HFFc6 (cell line): ENCODE data around the gene PTPN11. TPM values are rescaled to one million over a fixed set of nuclear protein-coding genes. Genes with fewer than 3 reads are reported as not detected.
"Not testable (repeated sequence)": the region's sequence is repeated elsewhere in the genome, so short reads cannot be mapped to it uniquely, and the experiment has no call there.

Experiments used
- DNase-seq: peaks from one replicate; pipeline ENCODE4 v3.0.0-alpha.2; 2018
- H3K27ac Mint-ChIP-seq: 2 replicates; pipeline ENCODE4 v1.8.0; 2020; ENCODE audit warnings: mild to moderate bottlenecking, mixed read lengths
- H3K27me3 Mint-ChIP-seq: 2 replicates; pipeline ENCODE4 v1.8.0; 2021; ENCODE audit warnings: mild to moderate bottlenecking, moderate library complexity, mixed read lengths; ENCODE audit not compliant: insufficient read depth
- H3K36me3 Mint-ChIP-seq: 2 replicates; pipeline ENCODE4 v1.8.0; 2021; ENCODE audit warnings: low read depth, mixed read lengths
- H3K4me1 Mint-ChIP-seq: 2 replicates; pipeline ENCODE4 v1.8.0; 2020; ENCODE audit warnings: low read depth, mixed read lengths
- H3K4me3 Mint-ChIP-seq: 2 replicates; pipeline ENCODE4 v1.8.0; 2020; ENCODE audit warnings: mild to moderate bottlenecking, moderate library complexity, mixed read lengths
- H3K9me3 Mint-ChIP-seq: 2 replicates; pipeline ENCODE4 v1.8.0; 2020; ENCODE audit warnings: mild to moderate bottlenecking, mixed read lengths
- CTCF ChIP-seq: fragments of 200-600 bp; sonication (generic); IDR thresholded peaks from 2 replicates; pipeline ENCODE4 v1.5.0; 2021; ENCODE audit warnings: antibody characterized with exemption, mild to moderate bottlenecking
- total RNA-seq, 6 experiments: library from RNA; stranded (reverse); fragmentation: NEBNext Ultra II Directional; extraction: Animal tissue kit (Norgen Biotek cat#: 25700); gene quantifications; 2 replicates in 1 of 6; 3 replicates in 5 of 6; pipeline ENCODE4 v1.2.3, GENCODE V29; 2021

Gene PTPN11
- total RNA-seq, 6 experiments from 2014 or later: 132 to 160 (median 144) TPM

GRCh38 chr12:112517730-112518364, 99.1 kb downstream of the PTPN11 start:
- H3K4me3 Mint-ChIP-seq: no peak overlapping the region
- no peaks in the 10 kb centered on the region for H3K36me3 Mint-ChIP-seq
- H3K4me1 Mint-ChIP-seq: no peaks in the 10 kb centered on the region
- no peak for DNase-seq
- no peaks in the 10 kb centered on the region for H3K9me3 Mint-ChIP-seq
- H3K27me3 Mint-ChIP-seq: peaks cover 7% of the 10 kb centered on the region
- no peak for TF ChIP-seq CTCF
- H3K27ac Mint-ChIP-seq: no peak overlapping the region

DNA sequence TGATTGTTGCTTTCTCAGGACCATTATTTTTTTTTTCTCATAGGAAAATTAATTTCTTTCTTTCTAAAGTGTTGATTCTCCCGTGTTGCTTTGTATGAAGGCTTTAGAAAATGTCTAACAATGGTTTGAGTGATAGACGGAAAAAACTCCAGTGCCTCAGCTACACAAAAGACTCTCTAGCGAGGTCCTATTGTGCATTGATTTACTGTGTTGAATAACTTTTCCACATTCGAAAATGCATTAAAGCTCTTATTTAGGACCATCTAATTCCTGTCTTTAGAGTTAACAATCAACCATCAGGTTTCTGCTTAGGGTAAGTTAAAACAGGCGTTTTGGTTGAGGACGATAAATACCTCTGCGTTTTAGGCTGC, 99.6 kb downstream of the PTPN11 start:
- DNase-seq: no peak
- H3K9me3 Mint-ChIP-seq: no peaks in the 10 kb centered on the region
- no peaks in the 10 kb centered on the region for H3K4me1 Mint-ChIP-seq
- no peaks in the 10 kb centered on the region for H3K36me3 Mint-ChIP-seq
- H3K27ac Mint-ChIP-seq: no peak overlapping the region
- no peak overlapping the region for H3K4me3 Mint-ChIP-seq
- TF ChIP-seq CTCF: no peak
- peaks cover 7% of the 10 kb centered on the region for H3K27me3 Mint-ChIP-seq

GRCh38 chr12:112519841-112520340, 101.1 kb downstream of the PTPN11 start:
- not testable (repeated sequence) for H3K27ac Mint-ChIP-seq, H3K9me3 Mint-ChIP-seq, H3K4me3 Mint-ChIP-seq, H3K36me3 Mint-ChIP-seq, DNase-seq, H3K4me1 Mint-ChIP-seq
- peaks cover 11% of the 10 kb centered on the region for H3K27me3 Mint-ChIP-seq

DNA sequence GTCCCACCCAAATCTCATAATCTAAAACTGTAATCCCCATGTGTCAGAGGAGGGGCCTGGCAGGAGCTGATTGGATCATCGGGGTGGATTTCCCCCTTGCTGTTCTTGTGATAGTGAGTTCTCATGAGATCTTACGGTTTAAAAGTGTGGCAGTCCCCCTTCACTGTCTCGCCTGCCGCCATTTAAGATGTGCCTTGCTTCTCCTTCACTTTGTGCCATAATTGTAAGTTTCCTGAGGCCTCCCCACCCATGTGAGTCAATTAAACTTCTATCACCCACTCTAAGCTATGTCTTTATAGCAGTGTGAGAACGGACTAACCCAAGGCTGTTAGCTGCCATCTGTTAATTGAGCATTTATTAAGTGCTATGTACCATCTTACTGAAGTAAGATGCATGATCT, 105.1 kb downstream of the PTPN11 start:
- H3K4me1 Mint-ChIP-seq: no peaks in the 10 kb centered on the region
- no peaks in the 10 kb centered on the region for H3K36me3 Mint-ChIP-seq
- TF ChIP-seq CTCF: no peak
- H3K27ac Mint-ChIP-seq: no peak overlapping the region
- no peak overlapping the region for H3K4me3 Mint-ChIP-seq
- no peak for DNase-seq
- no peaks in the 10 kb centered on the region for H3K9me3 Mint-ChIP-seq
- H3K27me3 Mint-ChIP-seq: peaks cover 8% of the 10 kb centered on the region

DNA sequence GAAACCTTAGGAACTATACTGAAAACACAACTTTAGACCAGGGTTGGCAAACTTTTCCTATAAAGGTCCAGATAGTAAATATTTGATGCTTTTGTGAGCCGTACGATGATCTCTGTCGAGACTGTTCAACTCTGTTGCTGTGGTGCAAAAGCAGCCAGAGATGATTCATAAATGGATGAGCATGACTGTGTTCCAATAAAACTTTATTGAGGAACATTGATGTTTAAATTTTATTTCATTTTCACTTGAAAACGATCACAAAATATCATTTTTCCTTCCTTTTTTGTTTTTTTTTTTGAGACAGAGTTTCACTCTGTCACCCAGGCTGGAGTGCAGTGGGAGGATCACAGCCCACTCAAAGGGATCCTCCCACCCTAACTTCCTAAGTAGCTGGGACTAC, 105.5 kb downstream of the PTPN11 start:
- Mint-ChIP-seq H3K27ac (no peak overlapping the region), H3K36me3 (no peaks in the 10 kb centered on the region), H3K9me3 (no peaks in the 10 kb centered on the region), H3K27me3 (peaks cover 8% of the 10 kb centered on the region), H3K4me3 (no peak overlapping the region), H3K4me1 (no peaks in the 10 kb centered on the region)
- TF ChIP-seq CTCF: no peak
- DNase-seq: no peak

GRCh38 chr12:112524676-112525425, 106.1 kb downstream of the PTPN11 start:
- no peaks in the 10 kb centered on the region for H3K4me1 Mint-ChIP-seq
- H3K36me3 Mint-ChIP-seq: no peaks in the 10 kb centered on the region
- DNase-seq: peak; percentile 28
- H3K27me3 Mint-ChIP-seq: peaks cover 8% of the 10 kb centered on the region
- H3K4me3 Mint-ChIP-seq: no peak overlapping the region
- peak; percentile 51 for TF ChIP-seq CTCF
- H3K9me3 Mint-ChIP-seq: no peaks in the 10 kb centered on the region
- no peak overlapping the region for H3K27ac Mint-ChIP-seq
